Effector memory CD8-positive, alpha-beta T cell (primary cell): ENCODE results near the gene CDC42EP5.

Experiments
- ATAC-seq: fragments of 150-1000 bp; cut with Tn5 transposase; replicated peaks from 2 replicates; pipeline ENCODE4 v1.10.0; 2021; ENCODE audit warnings: mild to moderate bottlenecking, moderate library complexity
- DNase-seq, 3 experiments: peaks; one replicate each; pipeline ENCODE4 v3.0.0; 2021
- H3K27ac Mint-ChIP-seq, 2 donors: one replicate each; pipeline ENCODE4 v1.8.0; 2022; ENCODE audit warnings: mild to moderate bottlenecking in 2 of 2, mixed read lengths in 2 of 2, moderate library complexity in 2 of 2
- H3K27me3 Mint-ChIP-seq, 2 donors: one replicate each; pipeline ENCODE4 v1.8.0; 2022; ENCODE audit warnings: mixed read lengths in 2 of 2
- H3K36me3 Mint-ChIP-seq: one replicate; pipeline ENCODE4 v1.8.0; 2022; ENCODE audit warnings: mild to moderate bottlenecking, moderate library complexity, mixed read lengths; ENCODE audit not compliant: insufficient read depth
- H3K4me1 Mint-ChIP-seq, 2 donors: one replicate each; pipeline ENCODE4 v1.8.0; 2022; ENCODE audit warnings: low read depth in 2 of 2, mixed read lengths in 2 of 2
- H3K4me3 Mint-ChIP-seq, 2 donors: one replicate each; pipeline ENCODE4 v1.8.0; 2022; ENCODE audit warnings: mild to moderate bottlenecking in 2 of 2, mixed read lengths in 2 of 2, moderate library complexity in 2 of 2
- H3K9me3 Mint-ChIP-seq, 2 donors: one replicate each; pipeline ENCODE4 v1.8.0; 2022; ENCODE audit warnings: mixed read lengths in 2 of 2

The CDC42EP5 gene

GRCh38 chr19:54440641-54441040, 32.5 kb downstream of the CDC42EP5 start:
- Mint-ChIP-seq H3K27me3 (no peaks in the 10 kb centered on the region), H3K36me3 (peaks cover 23% of the 10 kb centered on the region), H3K9me3 (no peaks in the 10 kb centered on the region), H3K4me1 (peaks cover 4 to 5% of the 10 kb centered on the region in 2 donors), H3K27ac (no peak overlapping the region), H3K4me3 (no peak overlapping the region)
- DNase-seq (no peak), ATAC-seq (no peak)

DNA sequence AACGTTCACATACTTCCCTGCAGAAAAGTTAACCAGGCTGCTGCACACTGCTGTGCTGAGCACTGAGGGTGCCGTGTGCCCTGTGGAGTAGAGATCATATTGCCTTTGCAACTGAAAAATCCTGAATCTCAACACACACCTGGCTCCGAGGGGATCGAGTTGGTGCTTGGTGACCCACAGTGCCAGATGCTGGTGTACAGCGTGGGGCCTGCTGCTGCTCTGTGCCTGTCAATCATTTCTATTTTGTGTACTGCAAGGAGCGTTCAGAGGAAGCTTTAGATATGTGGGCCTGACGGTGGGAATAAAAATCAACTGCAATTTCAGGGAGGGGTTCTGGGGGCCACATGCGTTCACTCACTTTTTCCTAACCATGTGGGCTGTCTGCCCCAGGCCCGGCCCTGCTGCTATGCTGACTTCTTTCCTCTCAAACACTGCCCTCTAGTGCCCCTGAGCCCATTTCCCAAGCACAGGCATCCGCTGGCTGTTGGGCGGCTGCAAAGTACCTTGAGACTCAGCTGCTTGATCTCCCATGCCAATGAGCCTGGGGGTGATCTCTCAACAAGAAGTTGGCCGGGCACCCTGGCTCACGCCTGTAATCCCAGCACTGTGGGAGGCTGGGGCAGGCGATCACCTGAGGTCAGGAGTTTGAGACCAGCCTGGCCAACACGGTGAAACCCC, 33.8 kb downstream of the CDC42EP5 start:
- Mint-ChIP-seq H3K4me1 (peaks cover 10 to 13% of the 10 kb centered on the region in 2 donors), H3K9me3 (no peaks in the 10 kb centered on the region), H3K4me3 (no peak overlapping the region), H3K27ac (peak overlapping the region in 1 of 2 donors; percentile 38), H3K27me3 (no peaks in the 10 kb centered on the region), H3K36me3 (peaks cover 17% of the 10 kb centered on the region)
- DNase-seq (no peak), ATAC-seq (no peak)

DNA sequence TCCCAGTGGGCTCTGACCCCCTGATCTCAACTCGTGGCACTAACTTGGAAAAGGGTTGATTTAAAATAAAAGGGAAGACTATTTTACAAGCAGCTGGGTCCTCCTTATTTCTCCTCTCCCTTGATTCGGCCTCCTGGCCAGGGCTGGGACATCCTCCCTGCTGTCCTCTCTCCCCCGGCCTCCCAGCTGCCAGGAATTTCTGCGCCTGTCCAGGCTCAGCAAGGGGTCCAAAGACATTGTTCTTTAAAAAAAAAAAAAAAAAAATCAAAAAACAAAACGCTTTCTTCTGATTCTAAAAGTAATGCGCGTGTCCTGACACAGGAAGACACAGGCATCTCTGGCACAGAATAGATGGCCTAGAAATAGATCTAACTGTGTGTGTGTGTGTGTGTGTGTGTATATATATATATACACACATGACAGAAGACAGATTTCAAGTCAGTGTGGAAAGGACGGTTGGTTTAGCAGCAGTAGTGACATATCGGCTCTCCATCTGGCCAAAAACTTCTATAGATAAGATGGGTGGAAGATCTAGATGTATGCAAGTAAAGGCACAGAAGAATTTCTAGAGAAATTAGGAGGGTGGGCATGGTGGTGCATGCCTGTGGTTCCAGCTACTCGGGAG, 36.4 kb downstream of the CDC42EP5 start:
- ATAC-seq, result no peak
- H3K27ac Mint-ChIP-seq, result peak overlapping the region in 1 of 2 donors; percentile 47
- H3K27me3 Mint-ChIP-seq, result no peaks in the 10 kb centered on the region

GRCh38 chr19:54436031-54436523, 37.0 kb downstream of the CDC42EP5 start:
- no peak for DNase-seq
- ATAC-seq, result no peak
- Mint-ChIP-seq H3K27ac (peak overlapping the region in 1 of 2 donors; percentile 47), H3K9me3 (no peaks in the 10 kb centered on the region), H3K4me1 (peaks cover 17 to 19% of the 10 kb centered on the region in 2 donors), H3K27me3 (no peaks in the 10 kb centered on the region), H3K4me3 (no peak overlapping the region), H3K36me3 (peaks cover 7% of the 10 kb centered on the region)

More for the DNA sequence above, 36.4 kb downstream of the CDC42EP5 start:
- no peak for DNase-seq
- Mint-ChIP-seq H3K4me3 (no peak overlapping the region), H3K9me3 (no peaks in the 10 kb centered on the region), H3K4me1 (peaks cover 14 to 17% of the 10 kb centered on the region in 2 donors), H3K36me3 (peaks cover 7% of the 10 kb centered on the region)

GRCh38 chr19:54435551-54436016, 37.5 kb downstream of the CDC42EP5 start:
- peaks cover 19% of the 10 kb centered on the region in 2 donors for H3K4me1 Mint-ChIP-seq
- ATAC-seq, result no peak
- H3K27me3 Mint-ChIP-seq, result no peaks in the 10 kb centered on the region
- no peaks in the 10 kb centered on the region for H3K9me3 Mint-ChIP-seq
- H3K4me3 Mint-ChIP-seq, result no peak overlapping the region
- H3K36me3 Mint-ChIP-seq, result peaks cover 5% of the 10 kb centered on the region
- DNase-seq, result no peak
- H3K27ac Mint-ChIP-seq, result no peak overlapping the region

GRCh38 chr19:54434873-54435214, 38.3 kb downstream of the CDC42EP5 start:
- ATAC-seq (peak; percentile 26), DNase-seq (no peak)
- peak overlapping the region in 1 of 2 donors; percentile 85 for H3K27ac Mint-ChIP-seq
- H3K36me3 Mint-ChIP-seq, result peaks cover 5% of the 10 kb centered on the region
- H3K4me1 Mint-ChIP-seq, result peaks cover 19% of the 10 kb centered on the region in 2 donors
- H3K27me3 Mint-ChIP-seq, result peaks cover 0 to 3% of the 10 kb centered on the region in 2 donors
- no peaks in the 10 kb centered on the region for H3K9me3 Mint-ChIP-seq
- peak overlapping the region; percentile 26 to 43 for H3K4me3 Mint-ChIP-seq

DNA sequence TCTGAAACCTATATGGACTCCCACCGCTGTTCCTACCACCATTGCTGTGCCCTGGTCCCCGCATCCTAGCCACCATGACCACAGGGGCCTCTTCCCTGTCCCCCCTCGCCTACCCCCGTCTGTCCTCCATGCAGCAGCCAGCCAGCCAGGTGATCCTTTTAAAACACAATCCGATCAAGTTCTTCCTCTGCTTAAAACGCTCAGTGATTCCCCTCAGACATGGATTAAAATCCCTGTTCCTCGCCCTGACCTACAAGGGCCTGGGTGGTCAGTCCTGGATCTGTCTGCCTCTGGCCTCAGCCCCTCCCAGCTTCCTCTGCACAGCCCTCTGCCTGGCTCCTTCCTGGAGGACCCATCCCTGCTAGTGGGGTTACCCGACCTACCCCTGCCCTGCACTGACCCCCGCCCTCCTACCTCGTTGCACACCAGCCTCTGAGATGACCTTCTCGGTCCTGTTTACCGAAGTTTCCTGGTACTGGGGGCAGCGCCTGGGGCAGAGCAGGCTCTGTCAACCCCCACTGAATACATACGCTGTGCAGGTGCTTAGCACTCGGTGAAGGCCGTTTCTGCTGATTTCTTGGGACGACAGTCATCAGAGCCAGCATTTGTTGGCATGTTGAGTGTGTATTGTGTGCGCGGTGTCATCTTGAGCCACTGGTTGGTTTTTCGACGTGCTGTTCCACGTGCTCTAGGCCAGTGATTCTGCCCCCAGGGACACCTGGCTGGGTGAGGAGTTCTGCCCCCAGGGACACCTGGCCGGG, 38.8 kb downstream of the CDC42EP5 start:
- Mint-ChIP-seq H3K4me3 (peak overlapping the region in 1 of 2 donors; percentile 43), H3K27me3 (peaks cover 3 to 8% of the 10 kb centered on the region in 2 donors), H3K4me1 (peaks cover 18 to 21% of the 10 kb centered on the region in 2 donors), H3K27ac (peak overlapping the region in 1 of 2 donors; percentile 85), H3K36me3 (peaks cover 2% of the 10 kb centered on the region), H3K9me3 (no peaks in the 10 kb centered on the region)
- DNase-seq (no peak), ATAC-seq (no peak)

- Mint-ChIP-seq H3K4me3 (no peak overlapping the region), H3K27ac (no peak overlapping the region), H3K36me3 (peaks cover 2% of the 10 kb centered on the region), H3K9me3 (no peaks in the 10 kb centered on the region), H3K4me1 (peaks cover 19 to 24% of the 10 kb centered on the region in 2 donors), H3K27me3 (peaks cover 7 to 14% of the 10 kb centered on the region in 2 donors)
- DNase-seq (no peak), ATAC-seq (no peak)
Measured at GRCh38 chr19:54433697-54434096, 39.4 kb downstream of the CDC42EP5 start.

DNA sequence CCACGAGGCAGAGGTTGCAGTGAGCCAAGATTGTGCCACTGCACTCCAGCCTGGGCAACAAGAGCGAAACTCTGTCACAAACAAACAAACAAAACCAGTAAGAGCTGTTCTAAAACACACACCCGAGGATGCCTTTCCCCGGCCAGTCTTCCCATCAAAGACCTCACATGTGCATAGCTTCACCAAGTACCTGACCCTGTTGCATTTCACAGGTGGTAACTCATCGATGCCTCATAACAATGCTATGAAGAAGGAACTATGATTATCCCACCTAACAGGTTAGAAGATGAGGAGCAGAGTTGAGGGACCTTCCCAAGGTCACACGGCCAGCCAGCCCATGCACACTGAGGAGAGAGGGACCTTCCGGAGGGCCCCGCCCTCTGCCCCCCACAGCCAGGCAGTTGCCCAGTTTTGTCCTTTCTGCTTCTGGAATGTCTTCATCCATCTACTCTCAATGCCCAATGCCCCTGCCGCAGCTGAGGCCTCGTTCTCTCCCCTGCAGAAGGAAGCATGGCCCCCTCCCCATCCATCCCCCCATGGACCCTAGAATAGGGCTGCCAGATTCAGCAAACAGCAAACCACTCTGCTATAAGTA, 40.9 kb downstream of the CDC42EP5 start:
- H3K27me3 Mint-ChIP-seq, result peaks cover 7 to 27% of the 10 kb centered on the region in 2 donors
- no peak overlapping the region for H3K4me3 Mint-ChIP-seq
- ATAC-seq, result no peak
- no peak overlapping the region for H3K27ac Mint-ChIP-seq
- H3K4me1 Mint-ChIP-seq, result peaks cover 17 to 24% of the 10 kb centered on the region in 2 donors
- peaks cover 2% of the 10 kb centered on the region for H3K36me3 Mint-ChIP-seq
- no peak for DNase-seq
- no peaks in the 10 kb centered on the region for H3K9me3 Mint-ChIP-seq

GRCh38 chr19:54431255-54431838, 41.7 kb downstream of the CDC42EP5 start:
- Mint-ChIP-seq H3K4me3 (peak overlapping the region; percentile 9 to 65), H3K9me3 (no peaks in the 10 kb centered on the region), H3K4me1 (peaks cover 17 to 20% of the 10 kb centered on the region in 2 donors), H3K27me3 (peaks cover 10 to 34% of the 10 kb centered on the region in 2 donors), H3K36me3 (peaks cover 2% of the 10 kb centered on the region), H3K27ac (no peak overlapping the region)
- ATAC-seq (no peak), DNase-seq (no peak)

GRCh38 chr19:54430306-54431254, 42.5 kb downstream of the CDC42EP5 start:
- Mint-ChIP-seq H3K9me3 (no peaks in the 10 kb centered on the region), H3K4me1 (peaks cover 17 to 20% of the 10 kb centered on the region in 2 donors), H3K4me3 (peak overlapping the region; percentile 9 to 65), H3K27ac (peak overlapping the region in 1 of 2 donors; percentile 57), H3K27me3 (peaks cover 18 to 41% of the 10 kb centered on the region in 2 donors), H3K36me3 (peaks cover 2% of the 10 kb centered on the region)
- ATAC-seq (peak; percentile 82), DNase-seq (no peak)
